Colonic mucosa (tissue), 4 donors: ENCODE data around the gene BAZ2B. TPM values are rescaled to one million over a fixed set of nuclear protein-coding genes. Genes with fewer than 3 reads are reported as not detected.
A peak's percentile ranks its signal among the peaks of the same experiment; 100 is the strongest.

ENCODE experiments used
- DNase-seq: peaks from one replicate; pipeline ENCODE4 v3.0.0-alpha.2; 2020
- H3K27ac ChIP-seq: fragments of 200-600 bp; one replicate; pipeline ENCODE4 v1.8.0; 2021
- H3K27me3 ChIP-seq: fragments of 200-600 bp; one replicate; pipeline ENCODE4 v1.8.0; 2021
- H3K36me3 ChIP-seq: fragments of 200-600 bp; one replicate; pipeline ENCODE4 v1.8.0; 2021
- H3K4me1 ChIP-seq: fragments of 200-600 bp; one replicate; pipeline ENCODE4 v1.8.0; 2021; ENCODE audit warnings: mild to moderate bottlenecking
- H3K4me3 ChIP-seq: fragments of 200-600 bp; one replicate; pipeline ENCODE4 v1.8.0; 2021
- H3K9ac ChIP-seq, 2 donors: one replicate each; pipeline ENCODE4 v1.7.0; 2013; ENCODE audit warnings: control low read depth in 2 of 2, low read depth in 2 of 2, low read length in 2 of 2
- H3K9me3 ChIP-seq: fragments of 200-600 bp; one replicate; pipeline ENCODE4 v1.8.0; 2021
- CTCF ChIP-seq: fragments of 200-600 bp; IDR thresholded peaks from one replicate; pipeline ENCODE4 v1.8.0; 2022; ENCODE audit warnings: antibody characterized with exemption, mild to moderate bottlenecking
- intact Hi-C: fragments of 100-400 bp; cut with DNase I; formaldehyde crosslinking; loops from one replicate; pipeline ENCODE4 v1.14.1; 2022
- total RNA-seq, 2 donors: library from RNA; stranded (reverse); fragmentation: NEBNext Ultra II Directional in 1 of 2; extraction: Animal tissue kit (Norgen Biotek cat#: 25700) in 1 of 2; gene quantifications; one replicate each; pipeline ENCODE4 v1.2.1, GENCODE V29; 2021
- donor health status: healthy.
- donor health status: DM: no; HTN: no; CAD: no.
- donor health status: DM: no; HTN: no; CAD: no.

Gene BAZ2B
- total RNA-seq, 2 donors from 2014 or later: 36.7 to 60.9 TPM

- Histone ChIP-seq H3K36me3 (no peaks in the 10 kb centered on the region), H3K9me3 (no peaks in the 10 kb centered on the region), H3K4me1 (no peaks in the 10 kb centered on the region), H3K4me3 (no peak overlapping the region), H3K9ac (no peak overlapping the region), H3K27ac (no peak overlapping the region), H3K27me3 (no peaks in the 10 kb centered on the region)
- intact Hi-C loops: no loop called here
- DNase-seq: no peak
- TF ChIP-seq CTCF: no peak
Measured at GRCh38 chr2:159561242-159561641, 55.1 kb downstream of the BAZ2B start.

DNA sequence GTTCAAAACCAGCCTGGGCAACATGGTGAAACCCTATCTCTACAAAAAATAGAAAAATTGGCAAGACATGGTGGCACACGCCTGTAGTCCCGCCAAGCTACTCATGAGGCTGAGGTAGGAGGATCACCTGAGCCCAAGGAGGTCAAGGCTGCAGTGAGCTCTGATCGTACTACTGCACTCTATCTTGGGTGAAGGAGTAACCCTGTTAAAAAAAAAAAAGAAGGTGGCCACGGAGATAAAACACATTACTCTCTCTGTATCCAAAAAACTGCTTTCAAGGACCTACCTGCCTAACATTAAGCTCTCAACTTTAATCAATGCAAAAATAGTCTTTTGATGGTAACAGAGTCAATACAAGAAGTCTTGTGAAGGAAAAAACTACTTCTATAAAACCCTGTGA lies 57.3 kb downstream of the BAZ2B start:
- Histone ChIP-seq H3K4me3 (no peak overlapping the region), H3K9me3 (no peaks in the 10 kb centered on the region)
- intact Hi-C loops: loop anchor here (10.0 kb wide), 1 partner anchor 156 kb away; the partner anchor contains the start of gene MARCHF7

GRCh38 chr2:159558479-159558878 lies 57.9 kb downstream of the BAZ2B start:
- H3K4me3 ChIP-seq: no peak overlapping the region
- no peak overlapping the region for H3K27ac ChIP-seq
- no peak for DNase-seq
- no peaks in the 10 kb centered on the region for H3K4me1 ChIP-seq
- TF ChIP-seq CTCF: no peak
- intact Hi-C loops: loop anchor here (10.0 kb wide), 1 partner anchor 156 kb away; the partner anchor contains the start of gene MARCHF7
- no peaks in the 10 kb centered on the region for H3K9me3 ChIP-seq
- no peaks in the 10 kb centered on the region for H3K27me3 ChIP-seq
- H3K36me3 ChIP-seq: peaks cover 6% of the 10 kb centered on the region
- no peak overlapping the region for H3K9ac ChIP-seq

More for the DNA sequence above, 57.3 kb downstream of the BAZ2B start:
- no peak for DNase-seq
- Histone ChIP-seq H3K27ac (no peak overlapping the region), H3K36me3 (peaks cover 5% of the 10 kb centered on the region), H3K9ac (no peak overlapping the region), H3K4me1 (no peaks in the 10 kb centered on the region), H3K27me3 (no peaks in the 10 kb centered on the region)
- no peak for TF ChIP-seq CTCF

DNA sequence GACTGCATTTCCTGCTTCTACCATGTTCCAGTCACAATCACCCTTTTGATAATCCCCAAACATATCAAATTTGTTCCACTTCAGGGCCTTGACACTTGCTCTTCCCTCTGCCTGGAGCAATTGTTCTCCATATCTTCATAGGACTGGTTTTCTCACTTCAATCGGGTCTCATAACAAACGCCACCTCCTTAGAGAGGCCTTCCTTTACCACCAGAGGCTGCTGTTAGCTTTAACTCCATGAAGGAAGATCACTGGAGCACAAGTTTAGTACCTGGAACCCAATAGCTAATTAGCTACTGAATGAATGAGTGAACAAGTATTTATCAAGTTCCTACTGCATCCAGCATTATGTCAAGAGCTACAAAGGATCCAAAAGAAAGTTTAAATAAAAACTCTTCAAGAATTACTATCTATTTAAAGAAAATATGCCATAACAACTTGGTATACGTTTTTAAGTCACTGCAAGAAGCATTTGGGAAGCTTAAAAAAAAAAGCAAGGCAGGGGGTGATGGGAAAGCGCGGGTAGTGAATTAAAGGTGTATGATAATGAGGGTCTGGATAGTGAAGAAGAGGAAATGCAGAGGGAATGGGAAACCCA lies 58.8 kb downstream of the BAZ2B start:
- Histone ChIP-seq H3K4me3 (no peak overlapping the region), H3K36me3 (peaks cover 6% of the 10 kb centered on the region), H3K9me3 (no peaks in the 10 kb centered on the region), H3K9ac (no peak overlapping the region), H3K27me3 (no peaks in the 10 kb centered on the region), H3K4me1 (no peaks in the 10 kb centered on the region), H3K27ac (no peak overlapping the region)
- peak; percentile 25 for TF ChIP-seq CTCF
- no peak for DNase-seq
- intact Hi-C loops: loop anchor here (10.0 kb wide), 1 partner anchor 157 kb away; the partner anchor contains the start of gene MARCHF7

- peaks cover 6% of the 10 kb centered on the region for H3K36me3 ChIP-seq
- H3K27me3 ChIP-seq: no peaks in the 10 kb centered on the region
- no peak overlapping the region for H3K27ac ChIP-seq
- no peak overlapping the region for H3K9ac ChIP-seq
- no peak overlapping the region for H3K4me3 ChIP-seq
- intact Hi-C loops: loop anchor here (10.0 kb wide), 1 partner anchor 159 kb away; the partner anchor contains the start of gene MARCHF7
- H3K4me1 ChIP-seq: no peaks in the 10 kb centered on the region
- TF ChIP-seq CTCF: no peak
- DNase-seq: no peak
- H3K9me3 ChIP-seq: no peaks in the 10 kb centered on the region
Measured at GRCh38 chr2:159555651-159556392, 60.5 kb downstream of the BAZ2B start.
